T1000 (cell line): ENCODE results near the gene PVRIG.
A peak's percentile ranks its signal among the peaks of the same experiment; 100 is the strongest.
"Not testable (repeated sequence)": the region's sequence is repeated elsewhere in the genome, so short reads cannot be mapped to it uniquely, and the experiment has no call there.

ENCODE experiments used
- DNase-seq: peaks from one replicate; lab custom pipeline; 2025; ENCODE audit warnings: mixed read lengths; lab: John Stamatoyannopoulos, UW

Gene PVRIG

DNA sequence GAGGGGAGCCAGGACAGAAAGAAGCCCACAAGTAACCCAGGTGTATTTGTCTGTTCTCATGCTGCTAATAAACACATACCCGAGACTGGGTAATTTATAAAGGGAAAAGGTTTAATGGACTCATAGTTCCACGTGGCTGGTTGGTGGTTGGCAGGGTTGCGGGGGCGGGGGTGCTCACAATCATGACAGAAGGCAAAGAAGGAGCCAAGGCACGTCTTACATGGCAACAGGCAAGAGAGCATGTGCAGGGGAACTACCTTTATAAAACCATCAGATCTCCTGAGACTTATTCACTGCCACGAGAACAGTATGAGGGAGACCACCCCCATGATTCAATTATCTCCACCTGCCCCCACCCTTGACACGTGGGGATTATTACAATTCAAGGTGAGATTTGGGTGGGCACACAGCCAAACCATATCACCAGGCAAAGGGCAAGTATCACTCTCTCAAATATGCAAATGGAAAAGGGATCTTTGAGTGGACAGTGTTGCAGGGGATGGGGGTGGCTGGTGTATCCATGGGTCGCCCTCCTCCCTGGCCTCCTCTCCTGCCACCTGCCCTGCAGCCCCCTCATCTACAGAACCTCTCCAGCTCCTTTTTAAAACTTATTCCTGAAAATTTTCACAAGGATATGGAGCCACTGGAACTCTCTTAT is 15.0 kb downstream of the PVRIG start:
- not testable (repeated sequence) for DNase-seq

DNA sequence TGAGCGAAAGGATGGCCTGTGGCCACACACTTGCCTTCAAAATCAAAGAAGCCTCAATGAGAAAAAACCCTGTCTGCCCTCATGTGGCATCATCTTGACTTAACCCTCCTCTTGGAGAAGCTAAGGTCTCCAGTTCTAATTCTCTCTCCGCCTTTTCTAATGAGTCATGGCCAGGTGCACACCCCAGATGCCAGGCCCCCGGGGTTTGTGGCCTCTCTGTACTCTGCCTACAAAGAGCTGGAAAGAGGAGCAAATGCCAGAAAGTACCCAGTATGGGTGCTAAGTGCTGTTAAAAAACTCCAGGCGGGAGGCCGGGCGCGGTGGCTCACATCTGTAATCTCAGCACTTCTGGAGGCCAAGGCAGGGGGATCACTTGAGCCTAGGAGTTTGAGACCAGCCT is 20.2 kb downstream of the PVRIG start:
- DNase-seq: not testable (repeated sequence)

DNA sequence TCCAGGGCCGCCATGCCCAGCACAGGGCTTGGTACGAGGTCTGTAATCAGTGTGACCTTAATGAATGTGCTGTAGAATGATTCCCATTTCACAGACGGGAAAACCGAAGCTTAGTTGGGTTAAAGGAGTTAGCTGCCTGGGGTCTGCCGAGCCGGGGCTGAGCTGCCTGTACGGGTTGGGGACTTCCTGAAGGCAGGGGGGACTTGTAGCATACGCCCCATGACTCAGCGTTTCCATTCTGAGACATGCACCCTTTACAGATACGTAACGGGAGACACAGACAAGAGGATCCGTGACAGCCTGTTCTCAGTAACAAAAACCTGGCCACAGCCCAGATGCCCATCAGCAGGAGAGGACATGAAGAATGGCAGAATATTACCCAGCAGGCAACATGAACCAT is 23.6 kb downstream of the PVRIG start:
- not testable (repeated sequence) for DNase-seq

DNA sequence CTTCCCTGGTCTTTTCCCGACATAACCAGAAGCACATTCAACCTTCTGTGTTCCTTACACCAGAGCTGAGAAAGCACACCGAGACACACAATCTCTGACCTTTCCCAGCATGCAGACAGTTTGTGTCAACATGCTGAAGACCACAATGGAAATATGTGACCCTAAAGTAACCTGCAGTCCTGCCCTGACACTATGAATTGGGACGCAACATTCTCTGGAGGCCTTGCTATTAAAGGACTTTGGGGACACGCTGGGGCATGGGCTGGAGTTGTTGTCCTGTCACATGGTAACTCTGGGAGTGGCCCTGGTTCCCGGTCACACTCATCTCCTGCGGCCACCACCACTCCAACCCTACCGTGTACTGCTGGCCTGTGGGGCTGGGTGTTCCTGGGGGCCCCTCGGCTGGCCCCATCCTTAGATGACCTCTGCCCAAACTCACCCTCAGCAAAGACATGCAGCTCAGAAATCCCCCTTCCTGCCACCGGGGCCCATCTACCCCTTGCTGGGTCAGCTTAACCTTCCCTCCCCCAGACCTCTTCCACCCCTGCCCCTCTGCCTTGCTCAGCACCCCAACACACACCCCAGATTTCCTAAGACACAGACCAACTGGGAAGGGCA is 25.3 kb downstream of the PVRIG start:
- DNase-seq: not testable (repeated sequence)

DNA sequence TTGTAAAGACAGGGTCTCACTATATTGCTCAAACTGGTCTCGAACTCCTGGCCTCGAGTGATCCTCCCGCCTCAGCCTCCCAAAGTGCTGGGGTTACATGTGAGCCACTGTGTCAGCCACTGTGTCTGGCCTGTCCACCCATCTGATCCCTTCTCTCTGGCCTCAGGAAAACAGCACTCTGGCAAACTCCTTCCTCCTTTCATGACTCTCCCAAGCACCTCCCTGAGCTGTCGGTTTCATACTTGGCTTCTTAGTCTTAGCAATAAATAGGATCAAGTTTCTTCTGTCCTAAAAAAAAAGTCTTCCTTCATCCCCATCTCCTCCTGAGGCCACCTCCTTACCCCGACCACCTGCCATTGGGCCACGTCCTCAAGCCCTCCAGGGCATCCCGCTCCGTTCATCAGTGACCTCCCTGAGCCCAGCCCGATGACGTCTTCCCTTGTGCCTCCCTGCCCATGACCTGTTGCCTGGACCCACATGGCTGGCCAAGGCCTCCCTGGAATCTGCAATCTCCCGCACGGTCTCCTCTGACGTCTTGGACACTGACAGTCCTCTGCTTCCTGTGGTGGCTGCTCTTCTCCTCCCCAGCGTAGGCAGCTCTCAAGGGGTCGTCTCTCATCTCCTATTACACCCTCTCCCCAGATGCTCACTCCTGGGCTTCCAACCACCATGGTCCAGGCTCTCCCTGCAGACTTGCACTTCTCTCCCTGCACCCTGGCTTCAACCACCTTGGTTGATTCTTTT is 26.5 kb downstream of the PVRIG start:
- not testable (repeated sequence) for DNase-seq

DNA sequence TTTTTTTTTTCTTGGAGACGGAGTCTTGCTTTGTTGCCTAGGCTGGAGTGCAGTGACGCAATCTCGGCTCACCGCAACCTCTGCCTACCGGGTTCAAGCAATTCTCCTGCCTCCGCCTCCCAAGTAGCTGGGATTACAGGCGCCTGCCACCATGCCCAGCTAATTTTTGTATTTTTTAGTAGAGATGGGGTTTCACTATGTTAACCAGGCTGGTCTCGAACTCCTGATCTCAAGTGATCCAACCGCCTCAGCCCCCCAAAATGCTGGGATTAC is 27.1 kb downstream of the PVRIG start:
- DNase-seq: not testable (repeated sequence)

DNA sequence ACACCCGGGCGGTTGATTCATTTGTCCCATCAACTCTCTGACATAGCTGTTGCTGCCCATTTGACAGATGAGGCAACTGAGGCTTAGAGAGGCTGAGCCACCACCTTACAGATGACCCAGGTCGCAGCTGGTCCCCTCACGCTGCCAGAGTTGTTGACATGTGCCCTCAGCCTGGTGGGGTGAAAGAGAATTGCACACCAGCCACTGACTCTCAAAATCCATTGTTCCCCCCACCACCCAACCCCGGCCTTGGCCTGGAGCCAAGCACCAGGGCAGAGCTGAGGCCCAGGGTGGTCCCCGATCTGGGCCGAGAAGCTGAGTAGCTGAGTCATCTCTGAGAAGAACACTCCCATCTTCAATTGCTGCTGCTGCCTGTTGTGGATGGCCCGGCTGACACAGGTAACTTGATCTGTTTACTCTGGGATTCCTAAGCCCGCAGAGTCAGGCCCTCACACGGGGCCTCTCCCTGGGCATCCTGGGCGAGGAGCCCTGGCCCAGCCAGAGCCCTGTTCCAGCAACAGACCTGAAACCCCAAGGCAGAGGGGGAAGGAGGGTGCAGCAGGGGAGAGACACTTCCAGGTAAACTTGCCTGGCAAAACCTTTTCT is 27.5 kb downstream of the PVRIG start:
- peak; percentile 62 for DNase-seq

DNA sequence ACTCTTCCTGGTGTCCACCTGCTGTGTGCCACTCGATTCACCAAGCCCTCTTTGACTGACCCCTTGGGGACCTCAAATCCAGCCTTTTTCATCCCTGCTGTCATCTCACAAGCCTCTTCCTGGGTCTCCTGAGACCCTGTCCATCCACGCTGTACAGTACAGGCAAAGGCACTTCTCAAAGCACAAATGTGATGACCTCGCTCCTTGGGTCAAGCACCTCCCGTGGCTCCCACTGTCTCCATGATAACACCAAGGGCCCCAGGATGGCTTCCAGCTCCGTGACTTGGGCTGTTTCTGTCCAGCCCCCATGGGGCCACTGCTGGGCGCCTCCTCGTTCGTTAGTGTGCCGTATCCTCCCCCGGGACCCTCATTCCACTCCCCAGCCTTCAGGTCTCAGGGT is 28.7 kb downstream of the PVRIG start:
- DNase-seq: no peak

DNA sequence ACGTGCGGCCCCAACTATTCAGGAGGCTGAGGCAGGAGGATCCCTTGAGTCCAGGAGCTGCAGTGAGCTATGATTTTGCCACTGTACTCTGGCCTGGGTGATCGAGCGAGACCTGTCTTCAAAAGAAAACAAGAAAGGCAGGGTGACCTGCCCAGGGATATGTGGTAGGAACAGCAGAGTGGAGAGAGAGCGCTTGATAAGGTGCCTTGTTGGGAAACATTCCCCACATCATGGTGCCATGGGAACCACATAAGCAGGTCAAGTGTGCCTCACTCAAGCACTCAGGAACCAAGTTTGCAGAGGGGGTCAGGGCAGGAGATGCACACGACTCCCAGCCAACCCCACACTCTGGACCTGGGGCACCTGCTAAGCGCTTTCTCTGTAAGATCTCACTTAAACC is 37.3 kb downstream of the PVRIG start:
- DNase-seq: no peak

DNA sequence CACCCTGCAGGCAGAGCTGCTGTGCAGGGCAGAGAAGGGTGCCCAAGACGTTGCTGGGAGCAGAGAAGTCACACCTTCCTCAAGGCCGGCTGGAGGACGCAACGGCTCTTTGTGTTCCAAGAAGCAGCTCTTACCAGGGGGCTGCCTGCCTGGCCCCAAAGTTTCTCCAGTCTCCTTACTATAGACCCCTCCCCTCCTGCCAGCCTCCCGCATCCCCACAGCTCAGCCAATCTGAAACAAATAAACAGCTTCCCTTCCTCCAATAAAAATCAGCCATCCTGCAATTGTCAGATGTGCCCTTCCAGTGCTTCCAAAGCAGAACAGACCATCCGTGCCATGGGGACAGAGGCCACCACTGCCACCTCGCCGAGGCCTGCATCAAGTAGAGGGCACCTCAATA is 40.2 kb downstream of the PVRIG start:
- not testable (repeated sequence) for DNase-seq

DNA sequence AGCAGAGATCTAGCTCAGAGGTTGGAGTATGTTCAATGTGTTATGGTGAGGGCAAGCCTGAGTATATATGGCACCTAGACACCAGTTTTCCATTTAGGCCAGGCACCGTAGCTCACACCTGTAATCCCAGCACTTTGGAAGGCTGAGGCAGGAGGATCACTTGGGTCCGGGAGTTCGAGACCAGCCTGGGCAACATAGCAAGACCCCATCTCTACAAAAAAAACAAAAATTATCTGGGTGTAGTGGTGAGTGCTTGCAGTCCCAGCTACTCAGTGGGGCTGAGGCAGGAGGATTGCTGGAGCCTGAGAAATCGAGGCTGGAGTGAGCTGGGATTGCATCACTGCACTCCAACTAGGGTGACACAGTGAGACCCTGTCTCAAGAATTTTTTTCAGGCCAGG is 43.1 kb downstream of the PVRIG start:
- not testable (repeated sequence) for DNase-seq

DNA sequence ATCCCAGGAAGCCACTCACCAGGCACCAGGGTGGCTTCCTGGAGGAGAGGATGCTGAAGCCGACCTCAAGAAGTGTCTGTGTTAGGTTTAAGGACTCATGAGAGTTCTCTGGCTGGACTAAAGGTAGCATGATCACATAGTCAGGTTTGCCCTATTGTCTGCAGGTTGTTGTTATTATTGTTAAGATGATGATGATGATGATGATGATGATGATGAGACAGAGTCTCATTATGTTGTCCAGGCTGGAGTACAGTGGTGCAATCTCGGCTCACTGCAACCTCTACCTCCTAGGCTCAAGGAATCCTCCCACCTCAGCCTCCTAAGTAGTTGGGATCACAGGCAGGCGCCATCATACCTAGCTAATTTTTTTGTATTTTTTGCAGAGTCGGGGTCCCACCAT is 44.5 kb downstream of the PVRIG start:
- DNase-seq: not testable (repeated sequence)

DNA sequence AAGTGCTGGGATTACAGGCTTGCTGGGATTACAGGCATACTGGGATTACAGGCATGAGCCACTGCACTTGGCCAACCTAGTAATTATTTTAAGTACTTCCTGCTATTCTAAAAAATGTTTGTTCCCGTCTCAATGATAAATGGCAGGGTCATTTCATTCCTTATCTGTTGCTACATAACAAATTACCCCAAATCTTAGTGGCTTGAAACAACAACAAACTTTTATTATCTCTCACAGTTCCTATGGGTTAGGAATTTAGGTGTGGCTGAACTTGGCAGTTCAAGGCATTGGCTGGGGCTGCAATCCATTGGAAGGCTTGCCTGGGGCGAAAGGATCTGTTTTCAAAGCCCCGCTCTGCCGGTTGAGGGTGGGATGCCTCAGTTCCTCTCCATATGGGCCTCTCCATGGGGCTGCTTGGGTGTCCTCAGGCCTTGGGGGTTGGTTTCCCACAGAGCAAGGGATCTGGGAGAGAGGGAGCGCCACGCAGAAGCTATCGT is 45.0 kb downstream of the PVRIG start:
- DNase-seq: not testable (repeated sequence)

DNA sequence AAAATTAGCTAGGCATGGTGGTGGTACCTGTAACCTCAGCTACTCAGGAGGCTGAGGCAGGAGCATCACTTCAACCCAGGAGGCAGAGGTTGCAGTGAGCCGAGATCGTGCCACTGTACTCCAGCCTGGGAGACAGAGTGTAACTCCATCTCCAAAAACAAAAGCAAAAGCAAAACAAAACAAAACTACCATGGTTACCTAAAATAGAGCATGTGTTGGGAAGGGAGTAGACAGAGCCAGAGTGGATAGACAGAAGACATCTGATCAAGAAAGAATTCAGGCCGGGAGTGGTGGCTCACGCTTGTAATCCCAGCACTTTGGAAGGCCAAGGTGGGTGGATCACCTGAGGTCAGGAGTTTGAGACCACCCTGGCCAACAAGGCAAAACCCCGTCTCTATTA is 46.1 kb downstream of the PVRIG start:
- not testable (repeated sequence) for DNase-seq

DNA sequence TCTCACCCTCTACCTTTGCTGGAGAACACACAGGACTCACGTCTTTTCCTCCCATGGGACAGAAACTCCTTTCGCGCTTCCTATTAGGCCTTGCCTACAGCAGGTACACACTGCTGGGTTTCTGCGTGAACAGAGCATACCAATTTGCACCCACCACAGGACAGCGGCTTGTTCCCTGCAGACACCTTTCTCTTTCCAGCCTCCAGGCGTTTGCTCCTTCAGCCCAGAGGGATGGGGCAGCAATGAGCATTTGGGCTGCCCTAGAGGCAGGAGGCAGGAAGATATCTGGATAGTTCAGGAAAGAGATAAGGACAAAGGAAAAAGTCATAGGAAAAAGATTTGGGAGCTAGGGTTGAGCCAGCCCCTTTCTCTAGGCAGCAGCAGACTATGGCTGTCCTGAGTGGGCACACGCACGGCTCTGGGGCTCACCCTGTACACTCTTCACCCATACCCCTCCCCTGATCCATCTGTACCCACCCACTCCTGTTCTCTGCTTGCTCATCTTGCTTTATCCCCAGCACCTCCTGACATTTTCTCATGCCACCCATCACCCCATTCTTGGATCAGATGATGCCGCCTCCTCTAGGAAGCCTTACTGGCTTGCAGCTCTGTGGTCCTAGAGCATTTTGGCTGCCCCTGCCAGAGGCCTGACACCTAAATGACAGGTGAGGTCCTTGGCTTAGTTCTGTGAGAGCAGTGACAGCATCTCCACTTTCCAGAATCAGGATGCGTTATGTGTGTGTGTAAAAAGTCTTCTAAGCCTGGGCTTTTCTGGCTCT is 47.0 kb downstream of the PVRIG start:
- DNase-seq: no peak

DNA sequence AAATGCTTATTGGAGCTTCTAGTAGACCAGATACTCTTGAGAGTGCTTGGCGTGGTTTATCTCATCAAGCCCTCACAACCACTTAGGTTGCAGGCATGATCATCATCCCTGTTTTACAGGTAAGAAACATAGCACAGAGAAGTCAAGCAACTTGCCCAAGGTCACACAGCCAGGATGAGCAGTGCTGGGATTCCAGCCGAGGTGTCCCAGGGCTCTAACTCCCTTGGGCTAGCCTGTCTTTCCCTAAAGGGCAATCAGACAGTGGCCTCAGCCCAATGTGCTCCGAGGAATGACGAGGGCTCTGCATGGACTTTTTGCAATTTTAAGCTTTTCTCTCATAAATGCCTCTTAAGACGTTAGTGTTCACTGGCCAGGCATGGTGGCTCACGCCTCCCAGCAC is 47.9 kb downstream of the PVRIG start:
- no peak for DNase-seq

DNA sequence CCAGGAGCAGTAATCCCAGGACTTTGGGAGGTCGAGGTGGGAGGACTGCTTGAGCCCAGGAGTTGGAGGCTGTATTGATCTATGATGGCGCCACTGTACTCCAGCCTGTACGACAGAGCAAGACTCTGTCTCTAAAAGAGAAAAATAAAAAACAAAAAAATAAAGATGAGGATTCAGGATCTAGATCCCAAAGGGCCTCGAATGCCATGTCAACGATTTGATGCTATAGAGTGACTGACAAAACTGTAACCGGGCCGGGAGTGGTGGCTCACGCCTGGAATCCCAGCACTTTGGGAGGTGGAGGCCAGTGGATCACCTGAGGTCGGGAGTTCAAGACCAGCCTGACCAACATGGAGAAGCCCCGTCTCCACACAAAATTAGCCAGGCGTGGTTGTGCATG is 49.1 kb downstream of the PVRIG start:
- DNase-seq: not testable (repeated sequence)

DNA sequence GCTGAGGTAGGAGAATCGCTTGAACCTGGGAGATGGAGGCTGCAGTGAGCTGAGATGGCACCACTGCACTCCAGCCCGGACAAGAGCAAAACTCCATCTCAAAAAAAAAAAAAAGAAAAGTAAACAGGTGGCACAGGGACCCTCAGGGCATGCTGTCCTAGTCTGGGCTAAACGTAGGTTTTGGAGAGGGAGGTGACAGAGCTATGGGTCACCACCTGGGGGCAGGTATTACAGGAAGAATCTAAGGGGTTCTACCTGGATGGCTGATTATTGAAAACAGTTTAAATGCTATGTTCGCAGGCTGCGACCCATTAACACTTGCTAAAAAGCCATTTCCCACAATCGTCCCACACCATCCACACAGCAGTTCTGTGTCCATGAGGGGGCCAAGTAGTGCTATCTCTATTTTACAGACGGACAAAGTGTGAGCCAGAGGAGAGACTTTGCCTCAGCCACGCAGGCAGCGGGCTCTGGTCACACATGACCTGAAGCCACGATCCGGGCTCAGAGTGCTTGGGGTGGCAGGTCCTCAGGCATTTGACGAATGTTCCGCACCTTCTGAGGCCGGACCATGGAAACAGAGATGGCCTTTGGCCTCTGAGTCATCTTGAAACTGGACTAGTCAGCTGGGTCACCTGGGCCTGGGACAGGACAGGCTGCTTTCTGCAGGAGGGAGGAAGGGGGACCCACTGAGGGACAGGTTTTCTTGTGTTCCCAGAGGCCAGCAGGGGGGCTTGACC is 49.7 kb downstream of the PVRIG start:
- not testable (repeated sequence) for DNase-seq

DNA sequence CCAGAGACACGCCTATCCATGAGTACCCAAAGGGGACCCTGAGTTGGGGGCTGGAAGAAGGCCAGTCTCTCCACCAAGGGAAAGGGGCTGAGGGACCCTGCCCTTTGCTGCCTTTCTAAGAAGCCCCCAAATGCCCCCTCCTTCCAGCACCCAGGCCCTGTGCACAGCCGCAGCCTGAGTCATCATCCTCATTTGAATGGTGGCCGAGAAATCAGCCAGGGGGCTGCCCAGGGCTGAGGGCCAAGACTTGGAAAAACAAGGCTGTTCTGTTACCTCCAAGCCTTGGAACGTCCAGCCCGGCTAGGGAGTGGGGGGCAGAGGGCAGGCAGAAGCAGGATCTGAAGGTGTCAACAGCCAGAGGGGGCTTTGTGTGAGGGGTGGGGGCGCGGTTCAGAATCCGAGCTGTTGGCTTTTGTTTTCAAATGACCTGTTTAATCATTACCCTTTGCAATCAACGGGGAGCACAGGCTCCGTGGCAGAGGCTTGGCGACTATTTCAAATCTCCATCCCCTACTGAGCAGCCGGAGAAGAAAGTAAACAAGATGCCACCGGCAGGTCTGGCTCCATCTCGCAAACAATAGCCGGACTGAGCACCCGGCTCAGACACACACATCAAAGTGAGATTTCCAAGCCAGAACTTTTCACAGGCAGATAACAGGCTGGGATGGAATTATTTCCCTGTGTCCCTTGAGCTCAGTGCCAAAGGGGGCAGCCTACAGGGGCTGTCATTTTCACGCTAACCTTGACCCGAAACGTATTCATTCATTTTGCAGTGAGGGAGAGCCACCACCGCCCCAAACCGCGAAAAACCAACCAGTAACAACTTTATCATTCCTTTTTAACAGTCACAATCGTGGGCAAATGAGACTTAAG is 50.5 kb downstream of the PVRIG start:
- DNase-seq: not testable (repeated sequence)
